ENCODE data around the gene CD300LG. TPM values are rescaled to one million over a fixed set of nuclear protein-coding genes. Genes with fewer than 3 reads are reported as not detected.

Gene CD300LG
- total RNA-seq, 1 experiment from 2014 or later = not detected

DNA sequence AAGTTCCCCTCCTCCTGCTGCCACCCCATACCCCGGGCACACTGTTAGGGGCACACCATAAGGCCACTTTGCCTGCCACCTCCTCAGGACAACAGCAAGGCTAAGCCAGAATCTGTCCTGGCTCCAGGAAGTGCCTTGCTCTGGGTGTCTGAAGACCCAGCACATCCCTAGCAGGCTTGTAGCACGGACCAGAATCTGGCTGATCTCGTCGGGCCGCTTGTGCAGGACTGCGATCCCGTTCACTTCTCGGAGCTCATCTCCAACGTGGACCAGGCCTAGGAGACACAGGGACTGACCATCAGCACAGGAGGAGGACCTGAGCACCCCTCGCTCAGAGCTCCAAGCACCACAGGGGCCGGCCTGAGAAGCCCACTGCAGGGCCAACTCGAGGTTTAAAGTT is 21.4 kb upstream of the CD300LG start:
- BruUV-seq (replicated peaks) = no TSS peak
- Histone ChIP-seq H3K4me2 (ENCODE audit: low read length) (no peak overlapping the region), H3K4me3 (replicated peaks in 1 of 2; ENCODE audit: low read depth in 1 of 2, low read length in 2 of 2) (no peak overlapping the region), H3K27ac (ENCODE audit: low read depth, low read length) (no peak overlapping the region), H3K27me3 (ENCODE audit: insufficient read depth, low read length) (no peaks in the 10 kb centered on the region), H3K36me3 (ENCODE audit: control insufficient read depth in 1 of 2, insufficient read depth in 2 of 2, low read length in 2 of 2) (peaks cover 2 to 27% of the 10 kb centered on the region in 2 experiments; a peak in 3 of 4 replicates), H2AFZ (ENCODE audit: low read depth, low read length, poor library complexity, severe bottlenecking) (no peak overlapping the region), H3K9me2 (ENCODE audit: insufficient read depth) (no peaks in the 10 kb centered on the region), H3K9ac (ENCODE audit: low read length) (no peak overlapping the region), H3K79me2 (ENCODE audit: insufficient read depth, low read length) (no peaks in the 10 kb centered on the region), H3K4me1 (ENCODE audit: control insufficient read depth in 1 of 2, insufficient read depth in 2 of 2, low read length in 2 of 2) (no peaks in the 10 kb centered on the region), H3K9me3 (ENCODE audit: control insufficient read depth in 1 of 2, insufficient read depth in 1 of 2, low read depth in 1 of 2, low read length in 2 of 2) (no peaks in the 10 kb centered on the region), H4K20me1 (ENCODE audit: insufficient read depth) (no peaks in the 10 kb centered on the region)
- TF ChIP-seq YY1 (IDR thresholded peaks at IDR 0.05; ENCODE audit: extremely low read depth, insufficient replicate concordance, low read depth, low read length) (no peak), CBX3 (IDR thresholded peaks at IDR 0.05; ENCODE audit: low read depth) (no peak), EZH2phosphoT487 (IDR thresholded peaks at IDR 0.05; ENCODE audit: borderline replicate concordance) (no peak), ZNF274 (IDR thresholded peaks at IDR 0.05; ENCODE audit: low read depth, low read length) (no peak), POLR2A (IDR thresholded peaks at IDR 0.05; ENCODE audit: borderline replicate concordance, extremely low read depth, insufficient read depth, insufficient read length) (no peak), ELF1 (IDR thresholded peaks at IDR 0.05; ENCODE audit: borderline replicate concordance, low read depth) (no peak), ZFX (IDR thresholded peaks at IDR 0.05) (no peak)
- intact Hi-C loops (cut with micrococcal nuclease) = no loop called here
- ATAC-seq = no peak
- no peak for DNase-seq (ENCODE audit: low read depth, low spot score)
- POLR2A ChIA-PET = interaction anchor here (0.6 kb wide), 1 partner anchor 374 kb away, joined by 3 read pairs; the partner anchor contains the start of gene ATXN7L3
- CTCF ChIA-PET = no interaction called here
- RAD21 ChIA-PET (ENCODE audit: low non-redundant PET in 1 of 2, low total read pairs in 2 of 2, uncharacterized antibody in 2 of 2, unreplicated experiment in 2 of 2) = no interaction called here

DNA sequence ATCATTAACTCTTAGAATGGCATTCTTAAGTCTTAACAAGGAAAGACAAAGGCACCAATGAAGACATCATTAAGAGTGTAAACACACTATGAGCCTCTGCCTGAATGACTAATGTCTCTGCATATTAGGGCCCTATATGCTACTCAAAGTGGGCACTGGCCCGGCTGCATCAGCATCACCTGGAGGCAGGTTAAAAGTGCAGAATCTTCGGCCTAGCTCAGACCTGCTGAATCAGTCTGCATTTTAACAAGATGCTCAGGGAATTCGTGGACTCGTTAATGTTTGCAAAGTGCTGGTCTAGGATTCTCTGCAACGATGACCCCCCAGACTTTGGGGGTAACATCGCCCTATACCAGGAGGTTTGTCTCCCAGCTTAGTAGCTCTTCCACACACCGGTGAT is 20.8 kb upstream of the CD300LG start:
- POLR2A ChIA-PET = interaction anchor here (0.6 kb wide), 1 partner anchor 374 kb away, joined by 3 read pairs; the partner anchor contains the start of gene ATXN7L3
- BruUV-seq (replicated peaks) = no TSS peak
- Histone ChIP-seq H2AFZ (ENCODE audit: low read depth, low read length, poor library complexity, severe bottlenecking) (no peak overlapping the region), H3K27me3 (ENCODE audit: insufficient read depth, low read length) (no peaks in the 10 kb centered on the region), H3K36me3 (ENCODE audit: control insufficient read depth in 1 of 2, insufficient read depth in 2 of 2, low read length in 2 of 2) (peaks cover 2 to 31% of the 10 kb centered on the region in 2 experiments; a peak in 3 of 4 replicates), H3K4me1 (ENCODE audit: control insufficient read depth in 1 of 2, insufficient read depth in 2 of 2, low read length in 2 of 2) (no peaks in the 10 kb centered on the region), H3K4me2 (ENCODE audit: low read length) (no peak overlapping the region), H3K79me2 (ENCODE audit: insufficient read depth, low read length) (no peaks in the 10 kb centered on the region; the same call in 1 of the 2 replicates), H3K9me3 (ENCODE audit: control insufficient read depth in 1 of 2, insufficient read depth in 1 of 2, low read depth in 1 of 2, low read length in 2 of 2) (no peaks in the 10 kb centered on the region), H3K9me2 (ENCODE audit: insufficient read depth) (no peaks in the 10 kb centered on the region), H3K27ac (ENCODE audit: low read depth, low read length) (no peak overlapping the region), H4K20me1 (ENCODE audit: insufficient read depth) (no peaks in the 10 kb centered on the region), H3K9ac (ENCODE audit: low read length) (no peak overlapping the region), H3K4me3 (replicated peaks in 1 of 2; ENCODE audit: low read depth in 1 of 2, low read length in 2 of 2) (no peak overlapping the region)
- CTCF ChIA-PET = no interaction called here
- intact Hi-C loops (cut with micrococcal nuclease) = no loop called here
- DNase-seq (ENCODE audit: low read depth, low spot score) (no peak), ATAC-seq (no peak)
- RAD21 ChIA-PET (ENCODE audit: low non-redundant PET in 1 of 2, low total read pairs in 2 of 2, uncharacterized antibody in 2 of 2, unreplicated experiment in 2 of 2) = no interaction called here
- TF ChIP-seq EGR1 (IDR thresholded peaks at IDR 0.05; ENCODE audit: low read depth) (no peak), SRF (IDR thresholded peaks at IDR 0.05; ENCODE audit: low read depth) (no peak), SIN3A (IDR thresholded peaks at IDR 0.05; ENCODE audit: low read depth) (no peak), ELF1 (IDR thresholded peaks at IDR 0.05; ENCODE audit: borderline replicate concordance, low read depth) (no peak), CEBPB (IDR thresholded peaks at IDR 0.05; ENCODE audit: low read depth) (no peak), TCF7L2 (IDR thresholded peaks at IDR 0.05; ENCODE audit: borderline replicate concordance, extremely low read depth, insufficient read depth, insufficient read length) (no peak), POLR2AphosphoS5 (IDR thresholded peaks at IDR 0.05; ENCODE audit: low read depth, low read length) (no peak), FOSL1 (IDR thresholded peaks at IDR 0.05; ENCODE audit: low read depth) (no peak)
- TF ChIP-seq, protein P1, sequence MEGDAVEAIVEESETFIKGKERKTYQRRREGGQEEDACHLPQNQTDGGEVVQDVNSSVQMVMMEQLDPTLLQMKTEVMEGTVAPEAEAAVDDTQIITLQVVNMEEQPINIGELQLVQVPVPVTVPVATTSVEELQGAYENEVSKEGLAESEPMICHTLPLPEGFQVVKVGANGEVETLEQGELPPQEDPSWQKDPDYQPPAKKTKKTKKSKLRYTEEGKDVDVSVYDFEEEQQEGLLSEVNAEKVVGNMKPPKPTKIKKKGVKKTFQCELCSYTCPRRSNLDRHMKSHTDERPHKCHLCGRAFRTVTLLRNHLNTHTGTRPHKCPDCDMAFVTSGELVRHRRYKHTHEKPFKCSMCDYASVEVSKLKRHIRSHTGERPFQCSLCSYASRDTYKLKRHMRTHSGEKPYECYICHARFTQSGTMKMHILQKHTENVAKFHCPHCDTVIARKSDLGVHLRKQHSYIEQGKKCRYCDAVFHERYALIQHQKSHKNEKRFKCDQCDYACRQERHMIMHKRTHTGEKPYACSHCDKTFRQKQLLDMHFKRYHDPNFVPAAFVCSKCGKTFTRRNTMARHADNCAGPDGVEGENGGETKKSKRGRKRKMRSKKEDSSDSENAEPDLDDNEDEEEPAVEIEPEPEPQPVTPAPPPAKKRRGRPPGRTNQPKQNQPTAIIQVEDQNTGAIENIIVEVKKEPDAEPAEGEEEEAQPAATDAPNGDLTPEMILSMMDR (IDR thresholded peaks at IDR 0.05 in 2 of 3, conservative IDR thresholded peaks at IDR 0.05 in 1 of 3; ENCODE audit: borderline replicate concordance in 1 of 3, insufficient read depth in 1 of 3, low read depth in 2 of 3, low read length in 2 of 3) = no peak
